ENCODE measurements around the gene MYBPC2. TPM values are rescaled to one million over a fixed set of nuclear protein-coding genes. Genes with fewer than 3 reads are reported as not detected.
A peak's percentile ranks its signal among the peaks of the same experiment; 100 is the strongest.

Gene MYBPC2
- total RNA-seq, 1 donor from 2014 or later, result 0.46 TPM

DNA sequence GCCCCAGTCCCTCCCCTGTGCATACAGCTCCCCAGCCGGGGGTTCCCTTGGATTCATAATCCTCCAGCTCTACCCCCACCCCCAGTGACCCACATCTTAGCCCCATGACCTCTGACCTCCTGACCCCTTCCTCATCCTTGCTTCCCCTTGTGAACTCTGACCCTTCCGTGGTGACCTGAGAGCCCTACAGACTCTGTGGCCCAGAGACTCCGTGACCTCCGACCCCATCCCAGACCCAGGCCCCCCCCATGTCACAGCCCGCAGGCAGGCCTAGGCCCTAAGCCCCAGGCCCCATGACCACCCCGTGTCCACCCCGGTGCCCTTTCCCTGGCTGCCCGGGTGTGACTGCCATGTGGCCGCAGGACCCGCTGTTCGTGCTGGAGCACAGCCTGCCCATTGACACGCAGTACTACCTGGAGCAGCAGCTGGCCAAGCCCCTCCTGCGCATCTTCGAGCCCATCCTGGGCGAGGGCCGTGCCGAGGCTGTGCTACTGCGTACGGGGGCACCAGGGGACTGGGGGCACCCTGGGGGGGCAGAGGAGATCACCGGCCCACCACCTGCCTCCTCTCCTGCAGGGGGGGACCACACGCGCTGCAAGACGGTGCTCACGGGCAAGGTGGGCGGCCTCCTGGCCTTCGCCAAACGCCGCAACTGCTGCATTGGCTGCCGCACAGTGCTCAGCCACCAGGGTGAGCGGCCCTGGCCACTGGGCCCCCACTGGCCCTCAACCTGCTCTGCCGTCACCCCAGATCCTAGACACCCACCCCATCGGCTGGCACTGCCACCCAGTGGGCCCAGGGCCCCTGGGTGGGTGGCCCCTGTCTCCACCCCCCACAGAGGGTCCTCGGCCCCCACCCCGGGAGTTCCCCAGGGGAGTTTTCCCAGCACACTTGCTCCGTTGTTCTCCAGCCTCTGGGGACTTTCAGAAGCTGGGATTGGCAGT lies 16.4 kb upstream of the MYBPC2 start:
- H3K4me3 Mint-ChIP-seq (ENCODE audit: unreplicated experiment), result no peak overlapping the region
- DNase-seq (ENCODE audit: low spot score), result no peak
- no peaks in the 10 kb centered on the region for H3K9me3 Mint-ChIP-seq (ENCODE audit: unreplicated experiment)
- TF ChIP-seq, protein P1, sequence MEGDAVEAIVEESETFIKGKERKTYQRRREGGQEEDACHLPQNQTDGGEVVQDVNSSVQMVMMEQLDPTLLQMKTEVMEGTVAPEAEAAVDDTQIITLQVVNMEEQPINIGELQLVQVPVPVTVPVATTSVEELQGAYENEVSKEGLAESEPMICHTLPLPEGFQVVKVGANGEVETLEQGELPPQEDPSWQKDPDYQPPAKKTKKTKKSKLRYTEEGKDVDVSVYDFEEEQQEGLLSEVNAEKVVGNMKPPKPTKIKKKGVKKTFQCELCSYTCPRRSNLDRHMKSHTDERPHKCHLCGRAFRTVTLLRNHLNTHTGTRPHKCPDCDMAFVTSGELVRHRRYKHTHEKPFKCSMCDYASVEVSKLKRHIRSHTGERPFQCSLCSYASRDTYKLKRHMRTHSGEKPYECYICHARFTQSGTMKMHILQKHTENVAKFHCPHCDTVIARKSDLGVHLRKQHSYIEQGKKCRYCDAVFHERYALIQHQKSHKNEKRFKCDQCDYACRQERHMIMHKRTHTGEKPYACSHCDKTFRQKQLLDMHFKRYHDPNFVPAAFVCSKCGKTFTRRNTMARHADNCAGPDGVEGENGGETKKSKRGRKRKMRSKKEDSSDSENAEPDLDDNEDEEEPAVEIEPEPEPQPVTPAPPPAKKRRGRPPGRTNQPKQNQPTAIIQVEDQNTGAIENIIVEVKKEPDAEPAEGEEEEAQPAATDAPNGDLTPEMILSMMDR (IDR thresholded peaks at IDR 0.05; ENCODE audit: unreplicated experiment), result no peak
- H3K36me3 Mint-ChIP-seq (ENCODE audit: low read depth, unreplicated experiment), result peaks cover 22% of the 10 kb centered on the region
- no peak overlapping the region for H3K27ac Mint-ChIP-seq (ENCODE audit: unreplicated experiment)
- peaks cover 11% of the 10 kb centered on the region for H3K4me1 Mint-ChIP-seq (ENCODE audit: unreplicated experiment)
- peaks cover 14% of the 10 kb centered on the region for H3K27me3 Mint-ChIP-seq (ENCODE audit: unreplicated experiment)

GRCh38 chr19:50417111-50418081 lies 15.3 kb upstream of the MYBPC2 start:
- H3K27me3 Mint-ChIP-seq (ENCODE audit: unreplicated experiment), result peaks cover 16% of the 10 kb centered on the region
- no peaks in the 10 kb centered on the region for H3K9me3 Mint-ChIP-seq (ENCODE audit: unreplicated experiment)
- no peak overlapping the region for H3K4me3 Mint-ChIP-seq (ENCODE audit: unreplicated experiment)
- TF ChIP-seq, protein P1 (IDR thresholded peaks at IDR 0.05; ENCODE audit: unreplicated experiment), result no peak
- peaks cover 11% of the 10 kb centered on the region for H3K4me1 Mint-ChIP-seq (ENCODE audit: unreplicated experiment)
- DNase-seq (ENCODE audit: low spot score), result no peak
- no peak overlapping the region for H3K27ac Mint-ChIP-seq (ENCODE audit: unreplicated experiment)
- H3K36me3 Mint-ChIP-seq (ENCODE audit: low read depth, unreplicated experiment), result peaks cover 19% of the 10 kb centered on the region

GRCh38 chr19:50418176-50419021 lies 14.3 kb upstream of the MYBPC2 start, which contains the start of gene SPIB:
SPIB (plus strand) TSS chr19:50418938; CDS start chr19:50418963, 25 bp downstream.
- H3K27ac Mint-ChIP-seq (ENCODE audit: unreplicated experiment), result no peak within 1 kb of the TSS
- peak within 1 kb of the TSS; percentile 78 for H3K4me3 Mint-ChIP-seq (ENCODE audit: unreplicated experiment)
- H3K9me3 Mint-ChIP-seq (ENCODE audit: unreplicated experiment), result no peaks in the 10 kb centered on the region
- peaks cover 11% of the 10 kb centered on the region for H3K36me3 Mint-ChIP-seq (ENCODE audit: low read depth, unreplicated experiment)
- H3K27me3 Mint-ChIP-seq (ENCODE audit: unreplicated experiment), result peaks cover 13% of the 10 kb centered on the region
- TF ChIP-seq, protein P1 (IDR thresholded peaks at IDR 0.05; ENCODE audit: unreplicated experiment), result no peak
- H3K4me1 Mint-ChIP-seq (ENCODE audit: unreplicated experiment), result peaks cover 11% of the 10 kb centered on the region
- no peak for DNase-seq (ENCODE audit: low spot score)

- Mint-ChIP-seq H3K27ac (ENCODE audit: unreplicated experiment) (no peak overlapping the region), H3K27me3 (ENCODE audit: unreplicated experiment) (peaks cover 16% of the 10 kb centered on the region), H3K9me3 (ENCODE audit: unreplicated experiment) (no peaks in the 10 kb centered on the region), H3K4me1 (ENCODE audit: unreplicated experiment) (peaks cover 11% of the 10 kb centered on the region), H3K4me3 (ENCODE audit: unreplicated experiment) (peak overlapping the region; percentile 78), H3K36me3 (ENCODE audit: low read depth, unreplicated experiment) (peaks cover 11% of the 10 kb centered on the region)
- no peak for DNase-seq (ENCODE audit: low spot score)
- TF ChIP-seq, protein P1 (IDR thresholded peaks at IDR 0.05; ENCODE audit: unreplicated experiment), result no peak
Observed at GRCh38 chr19:50419022-50419579, 13.6 kb upstream of the MYBPC2 start.

Data from endothelial cell (in vitro differentiated cells).